Endothelial cell (in vitro differentiated cells): ENCODE results near the gene STMN3. TPM values are rescaled to one million over a fixed set of nuclear protein-coding genes. Genes with fewer than 3 reads are reported as not detected.
"Not testable (repeated sequence)": the region's sequence is repeated elsewhere in the genome, so short reads cannot be mapped to it uniquely, and the experiment has no call there.

Experiments
- DNase-seq: peaks from one replicate; pipeline ENCODE4 v3.0.0; 2021; ENCODE audit warnings: low spot score
- H3K27ac Mint-ChIP-seq: one replicate; pipeline ENCODE4 v1.8.0; 2021; ENCODE audit warnings: mixed read lengths, inconsistent platforms; ENCODE audit not compliant: unreplicated experiment
- H3K27me3 Mint-ChIP-seq: one replicate; pipeline ENCODE4 v1.8.0; 2021; ENCODE audit warnings: mild to moderate bottlenecking, moderate library complexity, mixed read lengths, inconsistent platforms; ENCODE audit not compliant: unreplicated experiment
- H3K36me3 Mint-ChIP-seq: one replicate; pipeline ENCODE4 v1.8.0; 2021; ENCODE audit warnings: mild to moderate bottlenecking, low read depth, mixed read lengths, inconsistent platforms; ENCODE audit not compliant: unreplicated experiment
- H3K4me1 Mint-ChIP-seq: one replicate; pipeline ENCODE4 v1.8.0; 2021; ENCODE audit warnings: mild to moderate bottlenecking, mixed read lengths, inconsistent platforms; ENCODE audit not compliant: unreplicated experiment
- H3K4me3 Mint-ChIP-seq: one replicate; pipeline ENCODE4 v1.8.0; 2021; ENCODE audit warnings: mild to moderate bottlenecking, mixed read lengths, inconsistent platforms; ENCODE audit not compliant: unreplicated experiment
- H3K9me3 Mint-ChIP-seq: one replicate; pipeline ENCODE4 v1.8.0; 2021; ENCODE audit warnings: mixed read lengths, inconsistent platforms; ENCODE audit not compliant: unreplicated experiment
- total RNA-seq: library from RNA; stranded (reverse); fragmentation: NEBNext Ultra II Directional; extraction: Animal tissue kit (Norgen Biotek cat#: 25700); gene quantifications from one replicate; pipeline ENCODE4 v1.2.1, GENCODE V29; 2021; ENCODE audit not compliant: unreplicated experiment
- TF ChIP-seq, protein P1 (sequence below): fragments of 200-600 bp; sonication (generic); IDR thresholded peaks from one replicate; pipeline ENCODE4 v1.5.0; 2021; ENCODE audit warnings: antibody characterized with exemption; ENCODE audit not compliant: unreplicated experiment

STMN3 gene
- total RNA-seq, 1 donor from 2014 or later, result 12.8 TPM

DNA sequence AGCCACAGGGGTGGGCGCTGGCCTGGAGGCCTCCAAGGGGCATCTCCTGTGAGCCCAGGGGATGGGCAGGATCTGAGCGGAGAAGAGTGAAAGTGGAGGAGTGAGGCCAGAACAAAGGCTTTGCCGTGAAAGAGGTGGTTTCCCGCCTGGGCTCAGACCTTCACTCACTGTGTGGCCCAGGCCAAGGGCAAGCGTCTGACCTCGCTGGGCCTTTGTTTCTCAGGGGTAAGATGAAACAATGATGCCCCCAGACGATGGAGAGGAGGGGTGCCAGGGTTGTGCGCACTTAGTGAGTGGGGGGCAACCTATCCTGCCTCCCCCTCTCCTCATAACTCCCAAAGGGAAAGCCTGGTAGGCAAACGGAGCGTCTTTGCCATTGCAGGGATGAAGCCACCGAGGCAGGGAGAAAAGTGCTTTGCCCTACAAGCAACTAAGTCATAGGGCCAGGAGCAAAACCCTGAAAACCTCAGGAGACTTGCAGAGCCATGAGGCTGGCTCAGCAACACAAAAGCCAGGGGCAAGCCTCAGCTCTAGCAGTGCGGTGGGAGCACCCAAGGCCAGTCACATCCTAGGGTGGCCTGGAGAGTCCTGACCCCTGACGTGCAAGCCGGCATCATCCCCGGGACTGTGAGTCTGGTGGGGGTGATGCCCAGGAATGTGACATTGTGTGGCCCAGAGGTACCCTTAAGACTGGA is 897 bp upstream of the STMN3 start:
- H3K9me3 Mint-ChIP-seq, result no peaks in the 10 kb centered on the region
- H3K27me3 Mint-ChIP-seq, result peaks cover 8% of the 10 kb centered on the region
- DNase-seq, result no peak
- H3K36me3 Mint-ChIP-seq, result no peaks in the 10 kb centered on the region
- H3K4me1 Mint-ChIP-seq, result peaks cover 10% of the 10 kb centered on the region
- H3K27ac Mint-ChIP-seq, result no peak overlapping the region
- peak overlapping the region; percentile 65 for H3K4me3 Mint-ChIP-seq
- TF ChIP-seq, protein P1, sequence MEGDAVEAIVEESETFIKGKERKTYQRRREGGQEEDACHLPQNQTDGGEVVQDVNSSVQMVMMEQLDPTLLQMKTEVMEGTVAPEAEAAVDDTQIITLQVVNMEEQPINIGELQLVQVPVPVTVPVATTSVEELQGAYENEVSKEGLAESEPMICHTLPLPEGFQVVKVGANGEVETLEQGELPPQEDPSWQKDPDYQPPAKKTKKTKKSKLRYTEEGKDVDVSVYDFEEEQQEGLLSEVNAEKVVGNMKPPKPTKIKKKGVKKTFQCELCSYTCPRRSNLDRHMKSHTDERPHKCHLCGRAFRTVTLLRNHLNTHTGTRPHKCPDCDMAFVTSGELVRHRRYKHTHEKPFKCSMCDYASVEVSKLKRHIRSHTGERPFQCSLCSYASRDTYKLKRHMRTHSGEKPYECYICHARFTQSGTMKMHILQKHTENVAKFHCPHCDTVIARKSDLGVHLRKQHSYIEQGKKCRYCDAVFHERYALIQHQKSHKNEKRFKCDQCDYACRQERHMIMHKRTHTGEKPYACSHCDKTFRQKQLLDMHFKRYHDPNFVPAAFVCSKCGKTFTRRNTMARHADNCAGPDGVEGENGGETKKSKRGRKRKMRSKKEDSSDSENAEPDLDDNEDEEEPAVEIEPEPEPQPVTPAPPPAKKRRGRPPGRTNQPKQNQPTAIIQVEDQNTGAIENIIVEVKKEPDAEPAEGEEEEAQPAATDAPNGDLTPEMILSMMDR, result no peak

DNA sequence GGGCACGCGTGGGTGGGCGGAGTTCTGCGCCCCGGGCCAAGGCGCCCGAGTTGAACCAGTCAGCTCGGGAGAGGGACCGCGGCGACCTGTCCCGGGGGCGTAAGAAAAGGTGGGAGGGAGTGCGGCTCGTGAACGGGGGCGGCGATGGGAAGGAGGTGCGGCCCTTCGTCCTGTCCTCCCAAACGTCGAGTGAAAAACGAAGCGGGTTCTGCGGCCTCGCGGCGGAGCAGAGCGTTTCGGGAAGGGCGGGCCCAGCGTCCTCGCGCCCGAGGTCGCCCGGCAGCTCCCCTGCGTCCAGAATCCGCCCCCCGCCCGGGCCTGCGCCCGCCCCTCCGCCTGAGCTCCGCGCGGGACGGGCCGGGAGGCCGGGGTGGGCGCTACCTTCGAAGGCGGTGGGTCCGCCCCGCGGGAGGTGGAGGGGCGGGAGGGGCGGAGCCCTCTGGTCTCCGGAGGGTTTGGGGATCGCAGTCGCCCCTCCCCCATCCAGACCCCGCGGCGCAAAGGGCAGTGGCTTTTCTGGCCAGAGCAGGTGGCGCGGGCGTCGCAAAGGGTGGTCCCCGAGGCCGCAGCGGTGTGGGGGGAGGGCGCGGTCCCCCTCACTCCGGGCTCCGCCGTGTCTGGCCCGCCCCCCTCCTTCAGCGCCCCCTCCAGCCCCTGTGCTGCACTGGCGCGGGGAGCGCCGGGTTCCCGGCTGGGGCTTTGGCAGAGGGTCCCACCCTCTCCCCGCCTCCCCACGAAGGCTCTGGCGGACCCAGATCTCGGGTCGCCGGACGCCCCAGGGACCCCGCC is 838 bp downstream of the STMN3 start:
- Mint-ChIP-seq H3K27ac (no peak overlapping the region), H3K4me1 (peaks cover 3% of the 10 kb centered on the region), H3K27me3 (peaks cover 9% of the 10 kb centered on the region), H3K4me3 (no peak overlapping the region), H3K36me3 (no peaks in the 10 kb centered on the region), H3K9me3 (no peaks in the 10 kb centered on the region)
- no peak for DNase-seq
- TF ChIP-seq, protein P1, result no peak

DNA sequence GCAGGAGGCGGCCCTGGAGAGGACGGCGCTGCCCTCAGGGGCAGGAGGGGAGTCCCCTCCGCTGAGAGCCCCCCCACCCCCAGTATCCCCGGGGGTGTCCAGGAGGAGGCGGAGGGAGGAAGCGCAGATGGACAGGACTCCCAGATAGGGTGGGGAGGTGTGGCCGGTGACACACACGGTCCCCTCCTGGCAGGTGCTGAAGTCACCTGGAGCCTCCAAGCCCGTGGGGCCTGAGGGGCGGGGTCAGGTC is 1.4 kb downstream of the STMN3 start:
- H3K27me3 Mint-ChIP-seq, result peaks cover 8% of the 10 kb centered on the region
- DNase-seq, result no peak
- TF ChIP-seq, protein P1, result no peak

DNA sequence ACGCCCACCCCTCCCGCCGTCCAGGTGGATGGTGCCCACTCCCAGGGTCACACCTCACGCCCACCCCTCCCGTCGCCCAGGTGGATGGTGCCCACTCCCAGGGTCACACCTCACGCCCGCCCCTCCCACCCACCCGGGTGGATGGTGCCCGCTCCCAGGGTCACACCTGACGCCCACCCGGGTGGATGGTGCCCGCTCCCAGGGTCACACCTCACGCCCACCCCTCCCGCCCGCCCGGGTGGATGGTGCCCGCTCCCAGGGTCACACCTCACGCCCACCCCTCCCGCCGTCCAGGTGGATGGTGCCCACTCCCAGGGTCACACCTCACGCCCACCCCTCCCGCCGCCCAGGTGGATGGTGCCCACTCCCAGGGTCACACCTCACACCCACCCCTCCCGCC is 2.7 kb downstream of the STMN3 start:
- H3K9me3 Mint-ChIP-seq, H3K4me1 Mint-ChIP-seq, H3K4me3 Mint-ChIP-seq, DNase-seq, H3K27ac Mint-ChIP-seq, H3K36me3 Mint-ChIP-seq, H3K27me3 Mint-ChIP-seq: not testable (repeated sequence)

More for the DNA sequence above, 1.4 kb downstream of the STMN3 start:
- no peaks in the 10 kb centered on the region for H3K36me3 Mint-ChIP-seq
- no peak overlapping the region for H3K27ac Mint-ChIP-seq
- H3K9me3 Mint-ChIP-seq, result no peaks in the 10 kb centered on the region
- H3K4me3 Mint-ChIP-seq, result peak overlapping the region; percentile 79
- H3K4me1 Mint-ChIP-seq, result peaks cover 3% of the 10 kb centered on the region

DNA sequence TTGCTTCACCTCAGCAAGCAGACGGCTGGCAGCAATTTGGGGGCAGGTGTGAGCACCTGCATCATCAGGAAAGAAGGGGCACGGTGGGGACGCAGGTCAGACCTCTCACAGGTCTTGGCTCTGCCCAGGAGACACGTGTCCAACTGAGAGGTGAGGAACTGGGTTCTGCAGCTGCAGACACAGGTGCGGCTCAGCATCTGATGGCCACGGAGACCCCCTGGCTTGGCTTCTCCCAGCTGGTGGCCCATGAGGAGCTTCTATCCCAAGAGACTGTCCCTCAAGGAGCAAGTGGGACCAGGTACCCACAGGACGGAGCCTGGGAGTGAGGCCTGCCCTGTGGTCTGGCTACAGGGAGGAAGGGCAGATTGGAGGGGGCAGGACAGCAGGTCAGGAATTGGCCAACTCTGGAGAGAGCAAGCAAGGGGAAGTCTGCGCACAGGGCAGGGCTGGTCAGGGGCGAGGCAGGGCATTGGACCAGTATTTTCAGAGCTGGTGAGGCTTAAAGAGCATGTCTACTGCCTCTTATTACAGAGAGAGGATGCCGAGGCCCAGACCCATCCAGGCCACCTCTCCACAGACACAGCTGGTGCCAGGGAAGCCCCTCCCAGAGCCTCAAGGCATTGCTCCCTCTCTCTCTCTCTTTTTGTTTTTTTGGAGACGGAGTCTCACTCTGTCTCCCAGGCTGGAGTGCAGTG is 4.2 kb downstream of the STMN3 start:
- Mint-ChIP-seq H3K27ac (no peak overlapping the region), H3K27me3 (peaks cover 7% of the 10 kb centered on the region), H3K36me3 (peaks cover 4% of the 10 kb centered on the region), H3K4me3 (no peak overlapping the region), H3K9me3 (no peaks in the 10 kb centered on the region), H3K4me1 (peaks cover 6% of the 10 kb centered on the region)
- TF ChIP-seq, protein P1, result no peak
- DNase-seq, result no peak
